LNCaP clone FGC (cell line): ENCODE results near the gene JAKMIP3.

Experiments
- DNase-seq: peaks from one replicate; pipeline ENCODE4 v3.0.0-alpha.2; 2011; ENCODE audit warnings: low read depth
- H3K4me3 ChIP-seq: 2 replicates; pipeline ENCODE4 v1.5.1; 2011; ENCODE audit warnings: mild to moderate bottlenecking, low read depth, low read length, control low read depth
- TF ChIP-seq, protein P1 (sequence below): IDR thresholded peaks from 2 replicates; pipeline ENCODE4 v1.5.1; 2012; ENCODE audit warnings: mild to moderate bottlenecking; ENCODE audit not compliant: control insufficient read depth, insufficient read depth; ENCODE audit errors: extremely low read depth

The JAKMIP3 gene

DNA sequence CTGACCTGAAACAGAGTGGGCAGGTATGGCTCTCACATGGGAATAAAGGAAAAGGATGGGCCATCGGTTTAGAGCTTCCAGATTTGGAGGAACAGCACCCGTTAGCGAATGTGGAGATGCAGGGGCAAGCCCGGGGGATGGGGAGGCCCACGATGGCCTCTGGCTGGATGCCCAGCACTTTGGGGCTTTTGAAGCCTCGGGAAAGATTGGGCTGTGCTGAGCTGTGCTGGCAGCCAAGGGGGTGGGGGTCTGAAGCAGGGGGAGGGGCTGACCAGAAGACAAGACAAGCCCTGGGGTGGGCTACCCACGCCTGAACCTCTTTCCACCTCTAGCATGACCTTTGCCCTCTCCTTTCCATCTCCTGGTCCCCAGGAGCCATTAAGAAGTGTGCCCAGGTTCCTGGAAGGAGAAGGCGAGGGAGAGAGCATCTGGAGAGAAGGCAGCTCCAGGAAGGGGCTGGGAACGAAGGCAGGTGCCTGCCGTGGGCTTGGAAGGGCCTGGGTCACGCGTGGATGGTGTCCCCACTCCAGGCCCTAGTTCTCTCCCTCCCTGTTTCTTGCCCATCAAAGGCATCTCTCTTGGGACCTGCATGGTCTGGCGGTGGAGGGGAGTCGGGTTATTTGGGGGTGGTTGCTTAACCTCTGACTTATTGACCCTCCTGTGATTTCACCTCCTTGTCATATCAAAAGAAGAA, 39.7 kb downstream of the JAKMIP3 start:
- DNase-seq, result no peak
- TF ChIP-seq, protein P1, sequence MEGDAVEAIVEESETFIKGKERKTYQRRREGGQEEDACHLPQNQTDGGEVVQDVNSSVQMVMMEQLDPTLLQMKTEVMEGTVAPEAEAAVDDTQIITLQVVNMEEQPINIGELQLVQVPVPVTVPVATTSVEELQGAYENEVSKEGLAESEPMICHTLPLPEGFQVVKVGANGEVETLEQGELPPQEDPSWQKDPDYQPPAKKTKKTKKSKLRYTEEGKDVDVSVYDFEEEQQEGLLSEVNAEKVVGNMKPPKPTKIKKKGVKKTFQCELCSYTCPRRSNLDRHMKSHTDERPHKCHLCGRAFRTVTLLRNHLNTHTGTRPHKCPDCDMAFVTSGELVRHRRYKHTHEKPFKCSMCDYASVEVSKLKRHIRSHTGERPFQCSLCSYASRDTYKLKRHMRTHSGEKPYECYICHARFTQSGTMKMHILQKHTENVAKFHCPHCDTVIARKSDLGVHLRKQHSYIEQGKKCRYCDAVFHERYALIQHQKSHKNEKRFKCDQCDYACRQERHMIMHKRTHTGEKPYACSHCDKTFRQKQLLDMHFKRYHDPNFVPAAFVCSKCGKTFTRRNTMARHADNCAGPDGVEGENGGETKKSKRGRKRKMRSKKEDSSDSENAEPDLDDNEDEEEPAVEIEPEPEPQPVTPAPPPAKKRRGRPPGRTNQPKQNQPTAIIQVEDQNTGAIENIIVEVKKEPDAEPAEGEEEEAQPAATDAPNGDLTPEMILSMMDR, result no peak
- no peak overlapping the region for H3K4me3 ChIP-seq

DNA sequence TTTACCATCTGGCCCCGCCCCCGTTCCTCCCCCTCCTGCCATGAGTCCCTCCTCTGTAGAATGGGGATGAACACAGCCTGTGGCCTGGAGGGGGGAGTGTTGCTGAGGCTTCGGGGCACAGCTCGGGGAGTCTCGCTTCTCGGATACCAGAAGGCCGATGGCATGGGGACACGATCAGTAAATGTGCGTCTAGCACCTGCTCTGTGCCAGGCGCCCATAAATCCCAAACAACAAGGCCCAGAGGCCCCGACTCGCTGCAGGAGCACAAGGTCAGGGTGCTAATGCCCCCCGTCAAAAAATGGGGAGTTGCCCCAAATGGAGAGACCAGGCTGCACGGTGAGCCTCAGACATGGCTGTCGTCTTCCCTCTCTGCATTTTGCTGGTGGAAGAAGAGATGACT, 40.7 kb downstream of the JAKMIP3 start:
- H3K4me3 ChIP-seq, result no peak overlapping the region
- no peak for DNase-seq
- TF ChIP-seq, protein P1, result no peak

DNA sequence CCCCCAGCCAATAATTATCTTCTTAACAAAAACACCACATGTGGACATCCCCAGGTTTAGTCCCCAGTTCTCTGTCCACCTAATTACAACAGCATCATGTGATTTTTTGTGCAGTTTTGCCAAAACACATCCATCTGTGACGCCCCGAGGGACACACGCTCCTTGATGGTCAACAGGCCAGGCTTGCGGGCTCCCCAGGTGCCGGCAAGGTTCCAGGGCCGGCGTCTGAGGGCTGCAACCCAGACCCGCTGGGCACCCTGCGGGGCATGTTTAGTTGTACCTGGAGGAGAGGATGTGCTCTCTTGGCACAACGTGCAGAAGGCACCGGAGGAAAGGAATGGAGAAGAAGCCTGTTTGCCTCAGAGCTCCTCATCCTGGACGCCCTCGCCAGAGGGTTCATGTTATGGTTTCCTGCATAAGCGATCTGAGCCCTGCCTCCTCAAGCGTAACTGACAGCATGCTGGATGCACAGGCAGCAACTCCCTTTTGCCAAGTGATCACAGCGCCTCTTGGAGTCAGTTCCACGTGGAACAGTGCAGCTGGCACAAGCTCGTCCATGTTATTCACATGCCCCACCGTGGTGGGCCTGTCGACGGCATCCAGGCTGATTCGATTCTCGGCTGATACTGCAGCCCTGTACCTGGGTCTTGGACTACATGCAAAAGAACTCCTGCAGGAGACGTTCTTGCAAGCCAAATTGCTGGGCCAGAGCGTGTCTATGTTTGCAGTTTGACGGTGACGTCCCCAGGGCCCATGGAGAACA, 41.6 kb downstream of the JAKMIP3 start:
- DNase-seq, result no peak
- TF ChIP-seq, protein P1, result no peak
- no peak overlapping the region for H3K4me3 ChIP-seq

DNA sequence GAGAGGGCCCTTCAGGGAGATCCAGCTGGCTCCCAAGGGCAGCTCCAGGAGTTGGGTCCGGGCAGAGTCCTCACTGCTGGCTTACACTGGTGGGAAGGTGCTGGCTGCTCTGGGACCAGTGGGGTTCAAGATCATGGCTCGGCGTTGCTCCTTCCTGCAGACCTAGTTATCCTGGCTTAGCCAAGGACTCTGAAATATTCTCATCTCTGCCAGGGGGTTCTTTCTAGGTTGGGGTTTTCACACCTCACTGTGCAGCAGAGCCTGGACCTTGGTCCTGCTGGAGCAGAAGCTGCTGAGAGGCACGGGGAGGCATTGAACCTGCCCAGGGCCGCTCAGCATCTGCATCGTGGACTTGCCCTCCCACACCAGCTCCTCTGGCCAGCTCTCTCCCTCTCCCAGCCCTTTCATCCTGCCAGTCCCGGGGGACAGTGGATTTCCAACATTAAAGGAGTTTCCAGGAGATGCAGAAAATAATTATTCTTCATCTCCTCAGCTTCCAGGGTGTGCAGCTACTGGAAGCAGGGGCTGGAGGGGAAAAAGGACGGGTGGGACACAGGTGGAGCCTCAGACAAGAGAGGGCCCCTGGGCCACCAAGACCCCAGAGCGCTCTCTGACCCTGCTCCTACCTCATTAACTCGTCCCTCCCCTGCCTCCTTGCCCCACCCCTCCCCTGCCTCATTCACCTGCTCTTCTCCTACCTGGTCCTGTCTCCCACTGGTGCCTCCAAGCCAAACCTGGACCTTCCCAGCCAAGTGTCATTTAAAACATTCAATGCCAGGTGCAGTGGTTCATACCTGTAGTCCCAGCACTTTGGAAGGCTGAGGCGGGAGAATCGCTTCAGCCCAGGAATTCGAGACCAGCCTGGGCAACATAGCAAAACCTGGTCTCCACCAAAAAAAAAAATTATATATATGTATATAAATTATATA, 42.5 kb downstream of the JAKMIP3 start:
- no peak for DNase-seq
- H3K4me3 ChIP-seq, result no peak overlapping the region
- TF ChIP-seq, protein P1, result no peak

DNA sequence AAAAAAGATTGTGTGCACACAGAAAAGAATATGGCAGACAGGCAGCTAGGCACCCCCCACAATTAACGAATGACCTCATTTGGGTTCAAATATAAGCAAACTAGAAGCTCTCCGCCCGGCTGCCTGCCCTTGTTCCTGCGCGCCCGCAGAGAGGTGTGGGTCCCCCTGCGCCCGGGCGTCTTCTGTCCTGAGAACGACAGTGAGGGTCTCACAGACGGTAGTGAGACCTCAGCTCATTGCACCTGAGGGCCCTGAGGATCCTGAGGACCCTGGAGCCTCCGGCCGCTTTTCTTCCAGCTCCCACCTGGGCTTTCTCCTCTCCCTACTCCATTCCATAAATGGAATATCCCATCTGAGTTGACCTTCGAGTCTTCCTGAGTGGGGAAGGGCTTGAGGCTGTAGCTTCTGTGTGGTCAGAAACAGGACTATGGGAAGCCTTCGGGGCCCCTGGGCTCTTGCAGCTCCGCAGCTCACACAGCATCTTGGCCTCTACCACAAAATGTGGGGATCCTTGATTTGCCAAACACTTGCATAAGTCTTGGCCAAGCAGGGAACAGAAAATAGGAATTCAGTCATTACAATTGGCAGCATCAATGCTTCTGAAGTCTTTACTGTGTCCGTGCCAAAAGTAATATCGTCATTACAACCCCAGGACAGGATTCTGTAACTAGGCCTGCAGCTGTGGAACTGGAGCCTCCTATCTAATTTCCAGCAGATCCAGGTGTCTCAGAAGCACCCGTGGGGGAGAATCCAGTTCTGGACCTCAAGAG, 43.8 kb downstream of the JAKMIP3 start:
- no peak overlapping the region for H3K4me3 ChIP-seq
- TF ChIP-seq, protein P1, result no peak
- DNase-seq, result no peak

DNA sequence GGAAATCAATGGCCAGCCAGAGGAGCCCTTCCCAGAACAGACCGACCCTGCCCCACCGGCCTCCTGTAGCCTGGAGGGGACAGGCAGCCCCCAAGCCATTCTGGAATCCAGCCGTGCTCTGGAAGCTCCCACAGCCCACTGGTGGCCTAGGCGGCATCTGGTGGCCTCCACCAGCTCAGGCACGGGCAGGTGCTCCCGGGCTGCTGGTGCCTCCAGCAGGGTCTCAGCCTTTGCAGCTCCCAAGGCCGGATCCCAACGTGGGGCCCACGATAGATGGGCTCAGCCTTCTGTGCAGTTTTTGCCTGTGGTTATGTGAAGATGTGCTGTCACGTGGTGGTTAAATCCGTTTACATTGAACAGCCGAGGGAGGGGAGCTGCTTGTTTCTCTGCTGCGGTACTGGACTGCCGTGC, 44.4 kb downstream of the JAKMIP3 start:
- no peak for DNase-seq
- TF ChIP-seq, protein P1, result no peak
- no peak overlapping the region for H3K4me3 ChIP-seq
